Measurements from ENCODE around the gene CNNM3.

Gene CNNM3

DNA sequence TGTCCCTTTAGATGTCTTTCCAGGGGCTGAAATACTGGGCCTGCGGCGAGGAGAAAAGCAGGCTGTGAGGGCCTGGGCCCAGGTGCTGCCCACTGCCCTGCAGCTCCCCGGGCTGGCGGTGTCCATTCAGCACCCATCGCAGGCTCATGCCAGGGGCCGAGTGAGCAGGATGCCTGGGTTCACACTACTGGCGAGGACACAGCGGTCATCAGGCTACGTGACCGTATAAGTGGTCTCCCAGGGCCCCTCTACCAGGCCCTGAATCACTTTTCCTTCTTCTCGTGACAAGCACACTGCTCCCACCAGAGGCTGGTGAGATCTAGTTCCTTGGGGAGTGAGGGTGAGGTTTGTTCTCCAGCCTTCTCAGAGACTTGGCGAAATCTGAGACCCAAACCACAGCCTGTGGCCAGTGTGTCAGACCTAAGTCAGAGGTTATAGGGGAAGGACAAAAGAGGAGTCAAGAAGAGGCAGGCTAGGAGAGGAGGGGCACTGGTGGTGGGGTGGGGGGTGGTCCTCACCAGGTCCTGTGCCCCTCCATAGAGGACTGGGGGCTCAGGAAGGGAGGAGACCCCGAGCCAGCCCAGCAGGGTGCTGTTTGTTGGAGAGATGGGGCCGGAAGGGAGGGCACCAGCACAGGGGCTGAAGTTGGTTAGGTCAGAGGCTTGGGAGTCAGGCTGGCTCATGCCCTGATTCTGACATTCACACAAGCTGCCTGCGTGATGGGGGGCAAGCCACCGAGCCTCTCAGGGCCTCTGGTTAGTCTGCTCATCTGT, 60.4 kb downstream of the CNNM3 start:
- DNase-seq (ENCODE audit: low spot score): no peak

DNA sequence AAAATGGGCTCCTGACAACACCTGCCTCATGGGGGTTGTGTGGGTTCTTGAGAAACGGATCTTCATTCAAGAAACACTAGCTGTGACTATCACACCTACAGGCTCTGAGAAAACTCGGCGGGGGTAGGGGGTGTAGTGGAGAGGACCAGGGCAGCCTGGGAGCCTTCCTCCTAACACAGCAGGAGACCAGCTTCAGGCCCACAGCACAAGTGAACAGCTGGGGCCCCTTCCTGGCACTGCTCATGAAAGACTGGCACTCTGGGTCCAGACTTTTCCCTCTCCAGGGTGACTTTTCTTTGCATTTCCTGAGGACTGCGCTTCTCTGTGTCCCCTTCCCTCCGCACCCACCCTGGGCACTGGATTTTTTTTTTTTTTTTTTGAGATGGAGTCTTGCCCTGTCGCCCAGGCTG, 61.0 kb downstream of the CNNM3 start:
- DNase-seq (ENCODE audit: low spot score): no peak

DNA sequence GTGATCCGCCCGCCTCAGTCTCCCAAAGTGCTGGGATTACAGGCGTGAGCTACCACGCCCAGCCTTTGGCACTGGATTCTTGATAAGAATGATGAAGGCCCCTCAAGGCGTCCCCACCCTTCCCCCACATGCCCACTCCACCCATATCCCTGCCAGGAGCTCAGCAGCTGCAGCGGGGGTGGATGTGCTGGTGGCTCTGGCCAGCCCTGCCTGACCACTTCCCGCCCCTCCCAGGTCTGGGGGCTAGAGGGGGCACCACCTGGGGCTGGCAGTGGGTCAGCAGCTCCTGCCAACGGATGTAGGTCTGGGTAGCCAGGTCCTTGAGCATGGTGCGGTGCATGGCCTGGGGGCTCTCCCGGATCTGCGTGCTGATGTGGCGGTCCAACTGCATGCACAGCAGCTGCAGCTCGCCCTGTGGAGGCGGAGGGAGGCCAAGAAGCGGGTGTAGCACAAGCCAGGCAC, 61.6 kb downstream of the CNNM3 start:
- no peak for DNase-seq (ENCODE audit: low spot score)

DNA sequence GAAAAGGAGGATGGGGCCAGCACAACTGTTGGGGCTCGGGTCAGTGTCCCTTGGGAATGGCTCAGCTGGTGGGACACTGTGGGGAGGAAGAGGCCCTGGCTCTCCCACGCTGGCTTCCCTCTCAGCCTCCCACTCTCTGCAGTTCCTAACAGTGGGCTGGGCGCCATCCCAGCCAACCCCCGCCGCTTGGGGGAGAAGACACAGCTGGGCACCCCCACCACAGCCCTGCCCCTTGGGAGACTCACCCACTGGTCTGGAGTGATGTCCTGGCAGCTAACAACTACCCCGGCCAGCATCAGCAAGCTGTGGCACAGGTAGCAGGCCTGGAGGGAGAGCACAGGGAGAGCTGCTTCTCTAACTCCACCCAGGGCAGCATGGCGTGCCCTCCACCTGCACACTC, 62.1 kb downstream of the CNNM3 start:
- no peak for DNase-seq (ENCODE audit: low spot score)

DNA sequence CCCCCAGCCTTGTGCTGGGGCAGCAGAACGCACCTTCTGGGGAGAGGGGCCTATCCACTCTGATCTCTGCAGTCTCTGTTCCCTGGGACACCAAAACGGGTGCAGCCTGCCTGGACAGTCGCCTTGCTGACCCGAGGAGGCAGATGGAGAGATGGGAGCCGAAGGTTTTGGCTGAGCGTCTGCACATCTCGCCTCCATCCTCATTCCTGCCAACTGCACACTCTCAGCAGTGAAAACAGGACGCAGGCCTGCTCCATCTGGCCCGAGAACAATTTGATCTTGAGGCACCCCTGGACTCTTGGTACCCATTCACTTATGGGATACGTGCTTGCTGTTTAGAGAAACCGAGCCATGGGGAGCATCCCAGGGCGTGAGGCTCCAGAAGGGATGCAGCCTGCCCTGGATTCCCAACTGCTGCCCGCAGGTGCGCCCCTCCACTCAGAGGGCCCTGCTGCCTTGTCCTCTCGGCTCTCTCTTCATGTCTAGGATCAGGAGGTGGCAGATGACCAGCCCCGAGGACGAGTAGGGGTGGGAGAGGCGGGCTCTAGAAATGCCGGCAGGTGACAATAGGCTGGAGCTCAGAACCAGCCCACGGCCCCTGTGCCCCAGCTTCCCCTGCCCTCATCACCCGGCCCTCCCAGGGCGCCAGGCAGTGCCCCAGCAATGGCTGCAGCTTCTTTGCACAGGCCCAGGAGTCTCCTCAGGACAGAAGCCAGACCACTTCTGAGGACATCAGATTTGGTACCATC, 62.9 kb downstream of the CNNM3 start:
- DNase-seq (ENCODE audit: low spot score): no peak

DNA sequence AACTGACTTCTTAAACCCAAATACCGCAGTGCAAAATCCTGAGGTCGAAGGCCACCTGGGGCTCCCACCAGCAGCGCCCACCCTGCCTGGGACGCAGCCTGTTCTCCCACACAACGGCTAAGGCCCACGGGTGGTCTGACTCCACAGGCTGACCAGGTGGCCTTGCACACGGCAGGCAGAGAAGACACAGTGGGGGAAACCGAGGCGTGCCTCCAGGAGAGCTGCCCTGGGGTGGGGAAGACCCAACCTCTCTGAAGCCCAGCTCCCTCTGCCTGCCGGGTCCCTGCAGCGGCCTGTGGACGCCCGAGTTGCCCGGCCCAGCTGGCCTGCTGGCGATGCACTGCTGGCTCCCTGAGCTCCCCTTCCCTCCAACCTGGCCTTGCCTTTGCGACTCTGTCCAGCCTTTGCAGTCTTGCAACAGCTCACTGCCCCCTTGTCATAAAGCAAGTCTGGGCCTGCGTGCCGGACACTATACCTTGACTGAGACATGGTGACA, 63.5 kb downstream of the CNNM3 start:
- DNase-seq (ENCODE audit: low spot score): no peak

DNA sequence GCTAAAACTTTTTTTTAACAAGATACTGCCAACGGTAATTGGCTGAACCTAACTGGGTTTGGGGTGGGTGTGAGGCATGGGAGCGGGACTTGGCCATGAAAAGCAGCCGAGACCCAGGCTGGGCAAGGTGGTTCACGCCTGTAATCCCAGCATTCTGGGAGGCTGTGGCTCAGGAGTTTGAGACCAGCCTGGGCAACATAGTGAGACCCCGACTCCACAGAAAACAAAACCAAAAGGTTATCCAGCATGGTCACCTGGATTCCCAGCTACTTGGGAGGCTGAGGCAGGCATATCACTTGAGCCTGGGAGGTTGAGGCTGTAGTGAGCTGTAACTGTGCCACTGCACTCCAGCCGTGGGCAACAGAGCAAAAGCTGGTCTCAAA, 64.8 kb downstream of the CNNM3 start:
- no peak for DNase-seq (ENCODE audit: low spot score)

DNA sequence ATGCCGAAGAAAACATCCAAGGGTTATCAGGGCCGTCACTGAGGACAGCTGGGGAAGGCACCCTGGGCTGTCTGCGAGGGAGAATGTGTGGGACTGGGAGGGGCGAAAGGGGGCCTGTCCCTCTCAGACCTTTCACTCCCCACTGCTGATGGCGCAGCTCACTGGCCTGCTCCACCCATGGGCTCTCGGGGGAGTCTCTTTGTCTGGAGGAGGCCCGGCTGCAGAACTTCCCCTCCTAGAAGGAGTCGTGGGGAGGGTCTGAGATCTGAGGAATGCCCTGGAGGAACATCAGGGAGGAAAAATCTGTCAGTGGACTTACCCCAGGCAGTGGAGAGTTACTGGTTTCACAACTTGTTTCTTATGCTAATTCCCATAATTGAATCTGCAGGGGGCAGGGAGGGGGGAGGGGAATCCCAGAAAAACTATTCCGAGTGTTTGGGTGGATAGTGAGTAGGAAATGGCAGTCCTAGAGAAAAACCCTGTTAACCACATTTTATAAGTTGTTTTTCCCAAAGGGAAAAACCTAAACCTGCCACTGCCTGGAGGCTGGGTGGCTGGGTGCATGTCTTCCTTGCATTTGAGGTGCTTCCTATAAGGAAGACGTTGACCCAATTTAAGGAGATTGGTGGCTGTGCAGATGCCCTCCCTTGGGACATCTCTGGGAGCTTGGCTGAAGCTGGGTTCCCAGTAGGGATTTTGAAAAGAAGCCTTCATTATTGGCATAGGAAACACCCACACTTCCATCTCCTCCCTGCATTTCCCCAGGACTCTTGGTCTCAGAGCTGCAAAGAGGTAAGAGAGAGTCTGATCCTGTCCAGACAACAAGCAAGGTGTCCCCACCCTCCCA, 65.5 kb downstream of the CNNM3 start:
- no peak for DNase-seq (ENCODE audit: low spot score)

DNA sequence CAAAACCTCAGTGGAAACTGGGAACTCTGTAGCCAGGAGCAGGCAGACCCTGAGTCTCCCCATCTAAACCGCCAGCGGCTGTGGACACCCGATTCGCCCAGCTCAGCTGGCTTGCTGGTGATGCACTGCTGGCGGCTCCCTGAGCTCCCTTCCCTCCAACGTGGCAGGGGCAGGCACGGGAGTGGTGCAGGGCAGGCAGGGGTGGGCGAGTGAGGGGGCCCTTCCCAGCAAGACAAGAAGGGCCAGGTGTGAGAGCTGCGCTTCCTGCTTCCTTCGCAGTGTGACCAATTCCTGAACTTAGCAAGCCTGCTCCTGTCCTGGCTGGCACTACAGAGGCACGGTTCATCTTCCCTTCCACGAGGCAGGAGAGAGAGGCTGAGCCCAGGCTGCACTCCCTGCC, 66.2 kb downstream of the CNNM3 start:
- DNase-seq (ENCODE audit: low spot score): no peak

DNA sequence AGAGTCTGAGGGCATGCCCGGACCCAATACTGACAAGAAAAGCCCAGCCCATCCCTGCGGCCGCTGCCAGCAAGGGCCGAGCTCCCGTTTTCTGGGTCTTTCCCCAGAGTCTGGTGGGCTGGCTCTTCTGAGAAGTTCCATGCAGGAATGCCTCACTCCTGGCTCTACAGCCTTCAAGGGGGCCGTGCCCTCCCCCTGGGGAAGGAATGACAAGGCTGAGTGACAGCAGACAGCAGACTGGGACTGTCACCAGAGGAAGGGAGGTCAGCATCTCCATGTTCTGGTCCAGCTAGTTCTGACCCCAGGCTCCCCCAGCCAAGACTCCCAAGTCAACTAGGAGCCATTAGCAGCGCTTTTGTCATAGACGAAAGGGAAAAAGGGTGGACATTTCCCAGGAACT, 66.8 kb downstream of the CNNM3 start:
- no peak for DNase-seq (ENCODE audit: low spot score)

DNA sequence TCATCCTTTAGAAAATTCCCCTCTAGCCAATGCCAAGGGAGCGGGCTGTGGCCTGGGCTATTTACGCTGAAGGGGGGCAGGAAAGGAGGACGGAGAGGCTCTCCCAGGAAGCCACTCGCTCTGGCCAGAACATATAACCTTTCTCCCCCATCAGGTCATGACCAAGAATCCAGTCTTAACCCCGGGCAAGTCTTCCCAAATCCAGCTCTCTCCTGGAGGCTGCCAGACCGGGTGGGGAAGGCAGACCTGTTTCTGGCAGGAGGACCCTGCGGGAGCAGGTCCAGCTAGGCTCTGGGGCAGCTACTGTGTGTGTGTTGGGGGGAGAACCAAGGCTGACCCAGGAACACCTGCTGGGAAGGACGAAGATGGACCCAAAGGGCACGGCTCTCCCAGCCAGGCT, 67.2 kb downstream of the CNNM3 start:
- no peak for DNase-seq (ENCODE audit: low spot score)

Small RNA genes within 50 kb of the gene (small RNA-seq; reads per million reads assigned to genes)
- gene MIR3127: 0 to 0.03 reads per million in 2 experiments

Data from SK-N-DZ (cell line).